BE2C (cell line): Measurements from ENCODE around the gene TFDP1.
"Not testable (repeated sequence)": the region's sequence is repeated elsewhere in the genome, so short reads cannot be mapped to it uniquely, and the experiment has no call there.

Experiments
- DNase-seq: peaks from one replicate; pipeline ENCODE4 v3.0.0-alpha.2; 2020
- H3K27me3 ChIP-seq: fragments of 250-450 bp; sonication (Bioruptor Pico); 2 replicates; pipeline ENCODE4 v1.5.1; 2020; ENCODE audit warnings: mild to moderate bottlenecking
- H3K36me3 ChIP-seq: fragments of 250-450 bp; sonication (Bioruptor Pico); 2 replicates; pipeline ENCODE4 v1.5.1; 2020; ENCODE audit warnings: mild to moderate bottlenecking
- H3K4me1 ChIP-seq: fragments of 250-450 bp; sonication (Bioruptor Pico); 2 replicates; pipeline ENCODE4 v1.5.1; 2020
- H3K4me3 ChIP-seq: 2 replicates; pipeline ENCODE4 v1.5.1; 2011; ENCODE audit warnings: low read depth, low read length
- H3K9me3 ChIP-seq: fragments of 250-450 bp; sonication (Bioruptor Pico); 2 replicates; pipeline ENCODE4 v1.5.1; 2020
- CTCF ChIP-seq: IDR thresholded peaks from 2 replicates; pipeline ENCODE4 v1.5.1; 2012; ENCODE audit warnings: mild to moderate bottlenecking, low read depth, low read length

The TFDP1 gene

DNA sequence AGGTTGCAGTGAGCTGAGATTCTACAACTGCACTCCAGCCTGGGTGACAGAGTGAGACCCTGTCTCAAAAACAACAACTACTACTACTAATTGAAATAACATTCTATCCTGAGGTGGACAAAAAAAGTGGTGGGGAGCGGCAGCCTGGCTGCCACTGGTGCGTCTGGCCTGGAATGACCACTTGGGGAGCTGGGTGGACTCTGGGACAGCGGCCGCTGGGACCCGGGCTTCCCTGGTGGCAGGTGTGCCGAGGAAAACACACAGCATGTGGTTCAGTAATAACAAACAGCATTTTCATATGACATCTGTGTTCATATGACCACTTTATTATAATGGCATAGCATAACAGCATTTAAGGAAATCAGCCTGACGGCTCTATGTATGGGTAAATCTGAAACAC lies 33.9 kb downstream of the TFDP1 start:
- no peak for DNase-seq
- TF ChIP-seq CTCF, result no peak
- H3K4me1 ChIP-seq, result no peaks in the 10 kb centered on the region
- H3K9me3 ChIP-seq, result no peaks in the 10 kb centered on the region
- no peaks in the 10 kb centered on the region for H3K27me3 ChIP-seq
- no peak overlapping the region for H3K4me3 ChIP-seq
- H3K36me3 ChIP-seq, result peaks cover 38% of the 10 kb centered on the region

DNA sequence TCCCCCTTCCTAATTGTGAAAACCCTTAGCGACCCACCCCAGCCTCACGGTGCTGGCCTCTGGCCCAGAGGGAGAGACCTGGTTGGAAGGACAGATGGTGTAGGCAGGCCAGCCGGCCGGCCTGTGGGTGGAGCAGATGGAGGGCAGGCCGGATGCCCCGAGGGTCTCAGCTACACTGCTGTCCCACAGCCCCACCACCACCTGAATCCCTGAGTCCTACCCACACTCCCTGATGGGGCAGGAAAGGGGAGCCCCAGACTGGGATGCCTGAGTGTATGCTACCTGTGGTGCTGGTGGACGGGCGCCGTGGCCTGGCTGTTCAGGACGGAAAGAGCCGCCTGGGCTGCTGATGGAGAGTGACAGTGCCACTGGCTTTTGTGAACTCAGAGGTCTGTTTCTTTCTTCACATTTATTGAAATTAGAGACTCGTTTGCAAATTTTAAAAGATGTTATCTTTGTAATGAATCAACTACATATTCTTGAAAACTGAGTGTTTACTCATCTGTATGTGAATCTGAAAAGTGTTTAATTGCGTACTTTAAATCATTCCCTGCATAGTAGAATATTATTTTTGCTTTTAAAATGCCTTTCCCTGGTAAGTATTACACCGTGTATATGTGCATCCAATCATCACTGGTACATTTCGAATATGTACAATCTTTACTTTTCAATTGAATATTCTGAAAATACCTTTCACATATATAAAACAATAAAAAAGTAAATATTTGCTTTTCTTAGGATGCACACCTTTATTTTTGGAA lies 35.7 kb downstream of the TFDP1 start:
- TF ChIP-seq CTCF, result no peak
- Histone ChIP-seq H3K4me3 (no peak overlapping the region), H3K36me3 (peaks cover 33% of the 10 kb centered on the region), H3K4me1 (no peaks in the 10 kb centered on the region), H3K9me3 (no peaks in the 10 kb centered on the region), H3K27me3 (no peaks in the 10 kb centered on the region)
- no peak for DNase-seq

GRCh38 chr13:113621046-113621445 lies 36.5 kb downstream of the TFDP1 start:
- no peak for TF ChIP-seq CTCF
- no peak overlapping the region for H3K4me3 ChIP-seq
- H3K36me3 ChIP-seq, result peaks cover 33% of the 10 kb centered on the region
- H3K9me3 ChIP-seq, result no peaks in the 10 kb centered on the region
- no peaks in the 10 kb centered on the region for H3K4me1 ChIP-seq
- DNase-seq, result no peak
- H3K27me3 ChIP-seq, result no peaks in the 10 kb centered on the region

- H3K9me3 ChIP-seq, H3K4me1 ChIP-seq, H3K4me3 ChIP-seq, H3K27me3 ChIP-seq: not testable (repeated sequence)
- peak; percentile 49 for TF ChIP-seq CTCF
- peaks cover 36% of the 10 kb centered on the region for H3K36me3 ChIP-seq
- DNase-seq, result peak; percentile 48
Measured at GRCh38 chr13:113621498-113621897, 36.9 kb downstream of the TFDP1 start.

DNA sequence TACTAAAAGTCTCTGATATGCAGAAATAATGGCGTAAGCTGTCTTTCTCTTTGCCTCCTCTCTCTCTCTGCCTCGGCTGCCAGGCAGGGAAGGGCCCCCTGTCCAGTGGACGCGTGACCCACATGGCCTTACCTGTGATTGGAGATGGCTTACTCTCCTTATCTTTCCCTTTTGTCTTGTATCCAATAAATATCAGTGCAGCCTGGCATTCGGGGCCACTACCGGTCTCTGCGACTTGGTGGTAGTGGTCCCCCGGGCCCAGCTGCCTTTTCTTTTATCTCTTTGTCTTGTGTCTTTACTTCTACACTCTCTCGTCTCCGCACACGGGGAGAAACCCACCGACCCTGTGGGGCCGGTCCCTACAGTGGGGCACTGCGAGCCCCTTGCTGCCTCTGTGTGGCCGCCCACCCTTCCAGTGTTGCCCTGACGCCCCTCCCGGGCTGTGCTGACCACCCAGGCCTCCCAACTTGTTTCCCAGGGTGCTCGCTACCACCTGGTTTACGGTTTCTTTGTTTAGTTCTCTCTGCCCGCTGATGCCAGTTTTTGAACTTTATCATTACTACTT lies 37.5 kb downstream of the TFDP1 start:
- H3K27me3 ChIP-seq, DNase-seq, H3K9me3 ChIP-seq, H3K4me3 ChIP-seq, H3K4me1 ChIP-seq: not testable (repeated sequence)
- peaks cover 39% of the 10 kb centered on the region for H3K36me3 ChIP-seq

DNA sequence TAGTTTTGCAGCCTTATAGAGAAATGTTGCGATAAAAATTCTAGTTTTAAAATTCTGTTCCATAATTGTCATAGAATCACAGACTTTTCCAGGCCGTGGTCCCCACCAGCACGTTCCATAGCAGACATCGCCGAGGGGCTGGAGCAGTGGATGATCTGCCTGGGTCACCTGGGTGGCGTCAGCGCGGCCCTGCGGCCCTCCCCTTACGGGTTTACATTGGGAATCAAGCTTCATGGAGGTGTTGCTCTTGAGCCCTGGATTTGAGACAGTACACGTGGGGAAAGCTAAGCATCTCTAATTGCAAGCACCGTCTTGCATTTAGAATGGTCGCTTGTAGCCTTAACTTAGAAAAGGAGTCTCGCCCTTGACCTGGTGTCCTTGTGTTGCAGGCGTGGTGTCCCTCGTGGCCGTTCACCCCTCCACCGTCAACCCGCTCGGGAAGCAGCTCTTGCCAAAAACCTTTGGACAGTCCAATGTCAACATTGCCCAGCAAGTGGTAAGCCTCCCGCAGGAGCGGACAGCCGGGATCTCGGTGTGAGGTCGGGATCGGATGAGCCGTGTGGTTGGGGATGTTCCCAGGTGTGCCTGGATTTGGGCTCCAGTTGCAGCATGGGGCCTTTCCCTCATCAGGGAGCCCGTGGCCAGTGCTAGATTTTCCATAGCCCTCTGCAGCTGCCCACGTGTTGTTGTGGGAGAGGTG lies 38.4 kb downstream of the TFDP1 start:
- no peaks in the 10 kb centered on the region for H3K27me3 ChIP-seq
- DNase-seq, result no peak
- H3K4me1 ChIP-seq, result no peaks in the 10 kb centered on the region
- H3K9me3 ChIP-seq, result no peaks in the 10 kb centered on the region
- no peak overlapping the region for H3K4me3 ChIP-seq
- no peak for TF ChIP-seq CTCF
- peaks cover 45% of the 10 kb centered on the region for H3K36me3 ChIP-seq
